Left lung (tissue), 10 donors: Measurements from ENCODE around the gene VWF. TPM values are rescaled to one million over a fixed set of nuclear protein-coding genes. Genes with fewer than 3 reads are reported as not detected.
A peak's percentile ranks its signal among the peaks of the same experiment; 100 is the strongest.

Experiments
- ATAC-seq: fragments of 200-7000 bp; cut with Tn5 transposase; one replicate; pipeline ENCODE4 v1.9.1; 2020; ENCODE audit warnings: moderate library complexity
- DNase-seq, 4 donors: peaks; one replicate each; pipeline ENCODE4 v3.0.0-alpha.2; 2013 to 2020
- H3K27ac ChIP-seq, 2 donors: fragments of 200-600 bp; sonication (generic) in 1 of 2; one replicate each; pipeline versions ENCODE4 v1.5.0 to v1.8.0; 2020 to 2021
- H3K27me3 ChIP-seq, 2 donors: fragments of 200-600 bp; sonication (generic) in 1 of 2; one replicate each; pipeline versions ENCODE4 v1.5.0 to v1.8.0; 2020 to 2021
- H3K36me3 ChIP-seq, 2 donors: fragments of 200-600 bp; sonication (generic) in 1 of 2; one replicate each; pipeline versions ENCODE4 v1.5.0 to v1.8.0; 2020 to 2021
- H3K4me1 ChIP-seq, 2 donors: fragments of 200-600 bp; one replicate each; pipeline ENCODE4 v1.8.0; 2021
- H3K4me3 ChIP-seq, 2 donors: fragments of 200-600 bp; sonication (generic) in 1 of 2; one replicate each; pipeline versions ENCODE4 v1.5.0 to v1.8.0; 2020 to 2021; ENCODE audit warnings: mild to moderate bottlenecking in 1 of 2
- H3K9me3 ChIP-seq, 2 donors: fragments of 200-600 bp; sonication (generic) in 1 of 2; one replicate each; pipeline versions ENCODE4 v1.5.0 to v1.8.0; 2020 to 2021
- intact Hi-C, 2 donors: fragments of 100-400 bp; cut with DNase I; formaldehyde crosslinking; loops; one replicate each; pipeline versions ENCODE4 v1.11.2 to v1.14.2; 2022
- polyA plus RNA-seq, 6 donors: library from polyadenylated mRNA; unstranded; fragments of 120-200 nt; gene quantifications; one replicate each; pipeline ENCODE4 v1.2.1, GENCODE V29; 2013; ENCODE audit not compliant: insufficient read length in 6 of 6
- total RNA-seq, 2 donors: library from RNA; stranded (reverse); fragmentation: NEBNext Ultra II Directional; extraction: Animal tissue kit (Norgen Biotek cat#: 25700); gene quantifications; one replicate each; pipeline ENCODE4 v1.2.1, GENCODE V29; 2021
- TF ChIP-seq, protein P1 (sequence below), 2 donors: fragments of 200-600 bp; sonication (generic) in 1 of 2; IDR thresholded peaks; one replicate each; pipeline versions ENCODE4 v1.5.0 to v1.8.0; 2021; ENCODE audit warnings: antibody characterized with exemption in 2 of 2
- donor health status: DM: no; HTN: yes; CAD: no.
- donor health status: DM: no; HTN: no; CAD: no.

Gene VWF
- total and polyA plus RNA-seq, 8 donors, result 123 to 401 (median 147) TPM

DNA sequence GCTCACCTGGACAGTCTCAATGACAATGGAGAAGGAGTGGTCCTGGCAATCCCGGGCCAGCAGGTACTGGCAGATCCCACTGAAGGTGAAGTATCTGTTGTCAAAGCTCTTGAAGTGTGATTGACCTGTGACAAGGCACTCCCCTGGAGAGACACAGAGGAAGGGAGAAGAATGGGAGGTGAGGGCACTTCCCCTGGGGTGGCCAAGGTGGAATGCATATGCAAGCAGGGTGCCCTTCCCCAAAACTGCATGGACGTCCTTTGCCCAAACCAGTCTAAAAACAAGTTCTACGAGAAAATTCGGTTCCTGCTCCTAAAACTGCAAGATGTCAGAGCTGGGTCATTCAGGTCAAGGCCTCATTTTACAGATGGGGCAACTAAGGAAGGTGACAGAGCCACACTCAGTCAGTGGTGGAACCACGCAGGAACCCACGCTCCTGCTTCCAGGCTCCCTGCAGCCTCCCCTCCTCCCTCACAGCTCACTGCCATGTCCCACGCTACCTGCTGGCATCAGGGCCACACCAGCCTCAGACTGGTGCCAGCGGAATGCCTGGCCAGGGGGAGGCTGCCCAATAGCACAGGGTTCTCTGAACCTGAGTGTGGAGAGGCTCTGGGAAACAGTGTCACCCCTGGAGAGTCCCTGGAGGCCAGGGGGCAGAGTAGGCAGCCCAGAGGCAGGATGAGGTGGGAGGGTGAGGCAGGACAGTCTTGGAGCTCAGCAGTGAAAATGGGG, 59.2 kb downstream of the VWF start:
- peaks cover 0 to 19% of the 10 kb centered on the region in 2 donors for H3K4me1 ChIP-seq
- intact Hi-C loops, result loop anchor here in 1 of 2 donors (5.0 kb wide), 1 partner anchor 222 kb away; no protein-coding TSS in a partner anchor
- H3K27me3 ChIP-seq, result no peaks in the 10 kb centered on the region
- peak overlapping the region in 1 of 2 donors; percentile 0 for H3K27ac ChIP-seq
- H3K4me3 ChIP-seq, result no peak overlapping the region
- DNase-seq (no peak), ATAC-seq (no peak)
- no peaks in the 10 kb centered on the region for H3K9me3 ChIP-seq
- TF ChIP-seq, protein P1, sequence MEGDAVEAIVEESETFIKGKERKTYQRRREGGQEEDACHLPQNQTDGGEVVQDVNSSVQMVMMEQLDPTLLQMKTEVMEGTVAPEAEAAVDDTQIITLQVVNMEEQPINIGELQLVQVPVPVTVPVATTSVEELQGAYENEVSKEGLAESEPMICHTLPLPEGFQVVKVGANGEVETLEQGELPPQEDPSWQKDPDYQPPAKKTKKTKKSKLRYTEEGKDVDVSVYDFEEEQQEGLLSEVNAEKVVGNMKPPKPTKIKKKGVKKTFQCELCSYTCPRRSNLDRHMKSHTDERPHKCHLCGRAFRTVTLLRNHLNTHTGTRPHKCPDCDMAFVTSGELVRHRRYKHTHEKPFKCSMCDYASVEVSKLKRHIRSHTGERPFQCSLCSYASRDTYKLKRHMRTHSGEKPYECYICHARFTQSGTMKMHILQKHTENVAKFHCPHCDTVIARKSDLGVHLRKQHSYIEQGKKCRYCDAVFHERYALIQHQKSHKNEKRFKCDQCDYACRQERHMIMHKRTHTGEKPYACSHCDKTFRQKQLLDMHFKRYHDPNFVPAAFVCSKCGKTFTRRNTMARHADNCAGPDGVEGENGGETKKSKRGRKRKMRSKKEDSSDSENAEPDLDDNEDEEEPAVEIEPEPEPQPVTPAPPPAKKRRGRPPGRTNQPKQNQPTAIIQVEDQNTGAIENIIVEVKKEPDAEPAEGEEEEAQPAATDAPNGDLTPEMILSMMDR (IDR thresholded peaks at IDR 0.05), result no peak
- H3K36me3 ChIP-seq, result peaks cover 0 to 11% of the 10 kb centered on the region in 2 donors

DNA sequence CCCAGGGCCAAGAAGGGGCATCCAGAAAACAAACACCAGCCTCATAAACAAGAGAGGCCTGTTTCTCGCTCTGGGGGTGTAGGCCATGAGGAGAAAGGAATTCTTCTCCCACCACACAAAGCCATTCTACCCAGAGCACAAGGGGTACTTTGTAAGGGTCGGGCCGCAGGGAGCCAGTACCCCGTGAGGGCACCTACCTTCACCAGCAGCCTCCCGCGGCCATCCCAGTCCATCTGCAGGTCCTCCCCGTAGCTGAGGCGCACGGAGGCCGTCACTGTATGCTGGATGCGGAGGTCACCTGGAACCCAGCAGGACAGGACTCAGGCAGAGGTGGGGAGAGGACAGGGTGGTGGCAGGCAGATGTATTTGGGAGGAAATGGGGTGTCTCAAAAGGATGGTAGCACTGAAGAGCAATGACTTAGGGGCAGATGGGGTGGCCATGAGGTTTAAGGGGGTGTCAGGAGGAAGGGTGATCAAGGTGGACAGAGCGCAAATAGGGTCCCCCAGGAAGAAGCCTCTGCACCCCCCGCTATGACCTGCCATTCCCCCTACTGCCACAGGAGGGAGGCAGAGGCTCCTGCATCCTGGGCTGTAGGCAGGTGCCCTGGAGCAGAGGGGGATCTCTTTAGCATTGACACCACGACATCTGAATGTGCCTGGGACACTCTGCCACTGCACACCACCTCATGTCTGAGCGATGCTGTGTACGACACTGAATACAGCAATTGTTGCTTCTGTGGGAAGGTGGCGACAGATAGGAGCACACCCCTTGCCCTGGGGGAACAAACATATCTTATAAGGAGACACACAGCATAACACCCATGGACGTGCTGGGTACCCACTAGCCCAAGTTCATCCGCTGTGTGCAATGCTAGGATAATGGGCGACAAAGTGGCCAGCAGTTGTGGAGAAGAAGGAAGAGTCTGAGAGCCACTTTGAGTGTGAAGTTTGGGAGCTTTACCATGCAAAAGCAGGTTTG, 61.4 kb downstream of the VWF start:
- peak; percentile 89 for ATAC-seq
- Histone ChIP-seq H3K27me3 (peaks cover 0 to under 1% of the 10 kb centered on the region in 2 donors), H3K27ac (no peak overlapping the region), H3K4me3 (no peak overlapping the region), H3K9me3 (no peaks in the 10 kb centered on the region), H3K4me1 (peaks cover 0 to 2% of the 10 kb centered on the region in 2 donors), H3K36me3 (peaks cover 0 to 11% of the 10 kb centered on the region in 2 donors)
- intact Hi-C loops, result loop anchor here in 1 of 2 donors (5.0 kb wide), 1 partner anchor 219 kb away; no protein-coding TSS in a partner anchor
- TF ChIP-seq, protein P1 (IDR thresholded peaks at IDR 0.05), result peak; percentile 83 to 96
- DNase-seq, result peak in 2 of 4 donors; percentile 61 to 81

DNA sequence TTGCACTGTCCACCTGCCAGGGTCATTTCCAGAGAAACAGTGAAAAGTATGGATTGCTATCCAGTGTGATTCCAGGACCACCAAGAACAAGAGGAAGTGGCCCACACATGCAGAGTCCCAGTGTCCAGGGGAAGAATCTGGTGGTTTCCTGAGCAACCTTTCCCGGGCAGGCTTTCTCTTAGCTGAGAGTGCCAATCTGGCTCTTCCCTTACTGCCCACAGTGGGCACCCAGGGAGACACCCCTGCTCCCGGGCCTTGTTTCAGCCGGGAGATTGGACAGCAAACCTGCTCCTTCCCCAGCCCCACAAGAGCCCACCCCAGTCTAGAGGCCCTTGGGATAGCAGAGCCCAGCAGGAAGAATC, 62.1 kb downstream of the VWF start:
- ATAC-seq, result no peak
- no peak for DNase-seq
- intact Hi-C loops, result loop anchor here in 1 of 2 donors (5.0 kb wide), 1 partner anchor 220 kb away; no protein-coding TSS in a partner anchor
- H3K9me3 ChIP-seq, result no peaks in the 10 kb centered on the region
- no peak overlapping the region for H3K27ac ChIP-seq
- peaks cover 0 to 11% of the 10 kb centered on the region in 2 donors for H3K36me3 ChIP-seq
- H3K27me3 ChIP-seq, result peaks cover 0 to 7% of the 10 kb centered on the region in 2 donors
- H3K4me3 ChIP-seq, result no peak overlapping the region
- no peaks in the 10 kb centered on the region for H3K4me1 ChIP-seq
- TF ChIP-seq, protein P1 (IDR thresholded peaks at IDR 0.05), result no peak

DNA sequence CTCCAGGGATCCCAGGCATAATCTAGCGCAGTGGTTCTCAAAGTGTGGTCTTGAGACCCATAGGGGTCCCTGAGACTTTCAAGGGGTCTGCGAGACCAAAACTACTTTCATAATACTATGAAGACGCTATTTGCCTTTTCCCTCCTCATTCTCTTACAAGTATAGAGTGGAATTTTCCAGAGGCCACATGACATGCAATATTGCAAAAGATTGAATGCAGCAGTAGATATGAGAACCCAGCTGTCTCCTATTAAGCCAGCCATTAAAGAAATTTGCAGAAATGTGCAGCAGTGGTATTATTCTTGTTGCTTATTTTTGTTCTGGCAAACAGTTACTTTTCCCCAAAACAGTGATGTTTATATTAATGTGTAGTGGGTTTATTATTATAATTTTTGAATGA, 62.8 kb downstream of the VWF start:
- peak in 2 of 4 donors; percentile 44 to 60 for DNase-seq
- TF ChIP-seq, protein P1 (IDR thresholded peaks at IDR 0.05), result no peak

More for the DNA sequence above, 62.8 kb downstream of the VWF start:
- H3K4me3 ChIP-seq, result no peak overlapping the region
- H3K36me3 ChIP-seq, result peaks cover 0 to 11% of the 10 kb centered on the region in 2 donors
- peaks cover 2 to 15% of the 10 kb centered on the region in 2 donors for H3K27me3 ChIP-seq
- ATAC-seq, result no peak
- intact Hi-C loops, result loop anchor here in 1 of 2 donors (5.0 kb wide), 1 partner anchor 221 kb away; no protein-coding TSS in a partner anchor
- no peak overlapping the region for H3K27ac ChIP-seq
- H3K4me1 ChIP-seq, result peaks cover 0 to 6% of the 10 kb centered on the region in 2 donors
- H3K9me3 ChIP-seq, result no peaks in the 10 kb centered on the region
